Measurements from ENCODE around the gene SLC2A9. TPM values are rescaled to one million over a fixed set of nuclear protein-coding genes. Genes with fewer than 3 reads are reported as not detected.

Gene SLC2A9
- total and polyA plus RNA-seq, 2 donors (not counting 1 experiment from before 2014, with no cell fraction given): 2.3 to 3.9 TPM

DNA sequence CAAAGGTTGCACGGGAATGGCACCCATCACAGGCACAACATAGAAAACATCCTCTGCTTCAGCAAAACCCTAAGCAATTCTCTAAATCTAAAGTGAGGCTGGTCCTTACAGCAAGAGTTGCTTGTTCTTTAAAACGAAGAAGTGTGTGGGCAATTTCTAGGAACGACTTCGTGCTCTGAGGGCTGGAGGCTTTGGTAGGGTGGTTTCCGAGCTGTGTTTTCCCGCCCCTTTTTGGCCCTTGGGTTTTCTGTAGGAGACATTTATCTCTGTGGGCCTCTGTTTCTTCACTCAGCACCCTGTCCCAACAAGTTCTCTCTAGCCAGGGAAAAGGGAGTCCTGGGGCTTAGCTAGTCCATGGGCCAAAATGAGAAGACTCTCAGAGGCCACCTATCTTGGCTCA is 84.2 kb downstream of the SLC2A9 start:
- Histone ChIP-seq H3K79me2 (ENCODE audit: control insufficient read depth, insufficient read depth, low read length) (no peaks in the 10 kb centered on the region), H3K36me3 (ENCODE audit: control insufficient read depth, insufficient read depth, low read length) (no peaks in the 10 kb centered on the region), H3K27ac (ENCODE audit: insufficient read depth, low read length) (no peak overlapping the region), H4K20me1 (ENCODE audit: control insufficient read depth, extremely low read depth, insufficient read depth, low read length) (no peaks in the 10 kb centered on the region), H3K27me3 (ENCODE audit: control insufficient read depth, insufficient read depth, low read length) (no peaks in the 10 kb centered on the region), H3K4me1 (ENCODE audit: control insufficient read depth, extremely low read depth, insufficient read depth, low read length) (no peaks in the 10 kb centered on the region), H3K9me3 (ENCODE audit: control insufficient read depth, insufficient read depth, low read depth, low read length) (no peaks in the 10 kb centered on the region), H2AFZ (ENCODE audit: low read length) (no peak overlapping the region), H3K9ac (ENCODE audit: insufficient read depth, low read length) (no peak overlapping the region), H3K4me3 (replicated peaks in 1 of 4; ENCODE audit: control extremely low read depth in 1 of 4, insufficient read depth in 1 of 4, low read depth in 3 of 4, low read length in 4 of 4) (no peak overlapping the region), H3K4me2 (ENCODE audit: extremely low read depth, insufficient read depth, low read length) (no peak overlapping the region)
- no peak for DNase-seq (ENCODE audit: low read depth in 2 of 2)
- TF ChIP-seq EZH2 (IDR thresholded peaks at IDR 0.05; ENCODE audit: low read length, missing control alignments): no peak
- TF ChIP-seq, protein P1, sequence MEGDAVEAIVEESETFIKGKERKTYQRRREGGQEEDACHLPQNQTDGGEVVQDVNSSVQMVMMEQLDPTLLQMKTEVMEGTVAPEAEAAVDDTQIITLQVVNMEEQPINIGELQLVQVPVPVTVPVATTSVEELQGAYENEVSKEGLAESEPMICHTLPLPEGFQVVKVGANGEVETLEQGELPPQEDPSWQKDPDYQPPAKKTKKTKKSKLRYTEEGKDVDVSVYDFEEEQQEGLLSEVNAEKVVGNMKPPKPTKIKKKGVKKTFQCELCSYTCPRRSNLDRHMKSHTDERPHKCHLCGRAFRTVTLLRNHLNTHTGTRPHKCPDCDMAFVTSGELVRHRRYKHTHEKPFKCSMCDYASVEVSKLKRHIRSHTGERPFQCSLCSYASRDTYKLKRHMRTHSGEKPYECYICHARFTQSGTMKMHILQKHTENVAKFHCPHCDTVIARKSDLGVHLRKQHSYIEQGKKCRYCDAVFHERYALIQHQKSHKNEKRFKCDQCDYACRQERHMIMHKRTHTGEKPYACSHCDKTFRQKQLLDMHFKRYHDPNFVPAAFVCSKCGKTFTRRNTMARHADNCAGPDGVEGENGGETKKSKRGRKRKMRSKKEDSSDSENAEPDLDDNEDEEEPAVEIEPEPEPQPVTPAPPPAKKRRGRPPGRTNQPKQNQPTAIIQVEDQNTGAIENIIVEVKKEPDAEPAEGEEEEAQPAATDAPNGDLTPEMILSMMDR (conservative IDR thresholded peaks at IDR 0.05 in 1 of 2, IDR thresholded peaks at IDR 0.05 in 1 of 2; ENCODE audit: low read depth in 1 of 2, low read length in 2 of 2): no peak

DNA sequence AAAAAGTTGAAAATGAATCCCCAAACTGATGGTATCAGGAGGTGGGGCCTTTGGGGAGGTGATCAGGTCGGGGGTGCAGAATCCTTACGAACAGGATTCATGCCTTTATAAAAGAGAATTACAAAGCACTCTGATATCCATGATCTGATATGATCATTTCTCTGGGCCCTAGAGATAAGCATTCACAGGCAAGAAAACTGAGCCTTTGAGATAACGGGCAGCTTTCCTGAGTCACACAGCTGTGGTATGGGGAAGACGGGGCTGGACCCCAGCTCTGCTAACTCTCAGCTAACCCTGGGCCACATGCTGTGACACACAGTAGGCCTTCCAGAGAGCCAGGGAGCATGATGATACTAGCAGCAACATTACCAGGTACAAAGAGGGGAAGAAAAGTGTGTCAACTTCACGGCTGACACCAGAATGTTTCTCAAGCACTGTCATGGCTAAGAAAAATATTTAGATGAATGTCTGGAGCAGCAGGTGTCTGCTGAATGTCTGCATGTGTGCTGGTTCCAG is 85.1 kb downstream of the SLC2A9 start:
- no peak overlapping the region for H3K4me2 ChIP-seq (ENCODE audit: extremely low read depth, insufficient read depth, low read length)
- no peaks in the 10 kb centered on the region for H3K4me1 ChIP-seq (ENCODE audit: control insufficient read depth, extremely low read depth, insufficient read depth, low read length)
- DNase-seq (ENCODE audit: low read depth in 2 of 2): no peak
- no peak overlapping the region for H3K27ac ChIP-seq (ENCODE audit: insufficient read depth, low read length)
- H3K36me3 ChIP-seq (ENCODE audit: control insufficient read depth, insufficient read depth, low read length): no peaks in the 10 kb centered on the region
- H2AFZ ChIP-seq (ENCODE audit: low read length): no peak overlapping the region
- no peaks in the 10 kb centered on the region for H3K79me2 ChIP-seq (ENCODE audit: control insufficient read depth, insufficient read depth, low read length)
- TF ChIP-seq EZH2 (IDR thresholded peaks at IDR 0.05; ENCODE audit: low read length, missing control alignments): no peak
- no peaks in the 10 kb centered on the region for H3K9me3 ChIP-seq (ENCODE audit: control insufficient read depth, insufficient read depth, low read depth, low read length)
- H3K27me3 ChIP-seq (ENCODE audit: control insufficient read depth, insufficient read depth, low read length): no peaks in the 10 kb centered on the region
- H3K4me3 ChIP-seq (replicated peaks in 1 of 4; ENCODE audit: control extremely low read depth in 1 of 4, insufficient read depth in 1 of 4, low read depth in 3 of 4, low read length in 4 of 4): no peak overlapping the region
- no peaks in the 10 kb centered on the region for H4K20me1 ChIP-seq (ENCODE audit: control insufficient read depth, extremely low read depth, insufficient read depth, low read length)
- no peak overlapping the region for H3K9ac ChIP-seq (ENCODE audit: insufficient read depth, low read length)

DNA sequence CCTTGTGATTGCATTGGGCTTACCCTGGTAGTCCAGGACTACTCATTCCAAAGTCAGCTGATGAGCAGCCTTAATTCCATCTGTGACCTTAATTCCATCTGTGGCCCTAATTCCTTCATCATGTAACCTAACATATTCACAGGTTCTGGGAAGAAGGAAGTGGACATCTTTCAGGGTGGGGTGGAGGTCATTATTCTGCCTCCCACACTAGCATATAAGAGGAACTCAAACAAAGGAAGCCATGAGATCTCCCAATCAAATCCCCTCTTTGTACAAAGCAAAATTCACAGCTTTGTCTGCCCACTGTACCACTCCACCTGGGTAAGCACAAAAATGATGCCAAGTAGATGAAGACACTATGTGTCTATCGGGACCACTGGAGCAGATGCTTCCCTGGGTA is 87.3 kb downstream of the SLC2A9 start:
- Histone ChIP-seq H3K4me1 (ENCODE audit: control insufficient read depth, extremely low read depth, insufficient read depth, low read length) (no peaks in the 10 kb centered on the region), H2AFZ (ENCODE audit: low read length) (no peak overlapping the region), H3K27ac (ENCODE audit: insufficient read depth, low read length) (no peak overlapping the region), H3K27me3 (ENCODE audit: control insufficient read depth, insufficient read depth, low read length) (no peaks in the 10 kb centered on the region), H3K4me3 (replicated peaks in 1 of 4; ENCODE audit: control extremely low read depth in 1 of 4, insufficient read depth in 1 of 4, low read depth in 3 of 4, low read length in 4 of 4) (no peak overlapping the region), H3K79me2 (ENCODE audit: control insufficient read depth, insufficient read depth, low read length) (no peaks in the 10 kb centered on the region), H3K4me2 (ENCODE audit: extremely low read depth, insufficient read depth, low read length) (no peak overlapping the region), H4K20me1 (ENCODE audit: control insufficient read depth, extremely low read depth, insufficient read depth, low read length) (no peaks in the 10 kb centered on the region), H3K9ac (ENCODE audit: insufficient read depth, low read length) (no peak overlapping the region), H3K36me3 (ENCODE audit: control insufficient read depth, insufficient read depth, low read length) (no peaks in the 10 kb centered on the region), H3K9me3 (ENCODE audit: control insufficient read depth, insufficient read depth, low read depth, low read length) (no peaks in the 10 kb centered on the region)
- TF ChIP-seq EZH2 (IDR thresholded peaks at IDR 0.05; ENCODE audit: low read length, missing control alignments): no peak
- TF ChIP-seq, protein P1 (conservative IDR thresholded peaks at IDR 0.05 in 1 of 2, IDR thresholded peaks at IDR 0.05 in 1 of 2; ENCODE audit: low read depth in 1 of 2, low read length in 2 of 2): no peak
- DNase-seq (ENCODE audit: low read depth in 2 of 2): no peak
